AG04449 (cell line): ENCODE data around the gene RNF146.
"Not testable (repeated sequence)": the region's sequence is repeated elsewhere in the genome, so short reads cannot be mapped to it uniquely, and the experiment has no call there.

Source experiments
- CTCF ChIA-PET: fragments of 350-600 bp; formaldehyde crosslinking; extraction: SDS; loops from one replicate; lab custom pipeline; 2021; ENCODE audit warnings: antibody characterized with exemption; lab: Yijun Ruan, JAX
- POLR2A ChIA-PET: fragments of 400-600, 350-600 bp; formaldehyde crosslinking; extraction: SDS; loops from one replicate; lab custom pipeline; 2020; ENCODE audit warnings: antibody characterized with exemption, inconsistent platforms; lab: Yijun Ruan, JAX
- DNase-seq: peaks from one replicate; pipeline ENCODE4 v3.0.0-alpha.2; 2010; ENCODE audit warnings: low read depth, low spot score
- H3K4me3 ChIP-seq: 2 replicates; pipeline ENCODE4 v1.5.1; 2011; ENCODE audit warnings: low read depth, mild to moderate bottlenecking, control low read depth, low read length
- TF ChIP-seq, protein P1 (sequence below): IDR thresholded peaks from one replicate; pipeline ENCODE4 v1.5.1; 2011; ENCODE audit warnings: mild to moderate bottlenecking, moderate library complexity, low read length, control low read depth, inconsistent platforms; ENCODE audit not compliant: insufficient read depth; ENCODE audit errors: missing control alignments

Gene RNF146

DNA sequence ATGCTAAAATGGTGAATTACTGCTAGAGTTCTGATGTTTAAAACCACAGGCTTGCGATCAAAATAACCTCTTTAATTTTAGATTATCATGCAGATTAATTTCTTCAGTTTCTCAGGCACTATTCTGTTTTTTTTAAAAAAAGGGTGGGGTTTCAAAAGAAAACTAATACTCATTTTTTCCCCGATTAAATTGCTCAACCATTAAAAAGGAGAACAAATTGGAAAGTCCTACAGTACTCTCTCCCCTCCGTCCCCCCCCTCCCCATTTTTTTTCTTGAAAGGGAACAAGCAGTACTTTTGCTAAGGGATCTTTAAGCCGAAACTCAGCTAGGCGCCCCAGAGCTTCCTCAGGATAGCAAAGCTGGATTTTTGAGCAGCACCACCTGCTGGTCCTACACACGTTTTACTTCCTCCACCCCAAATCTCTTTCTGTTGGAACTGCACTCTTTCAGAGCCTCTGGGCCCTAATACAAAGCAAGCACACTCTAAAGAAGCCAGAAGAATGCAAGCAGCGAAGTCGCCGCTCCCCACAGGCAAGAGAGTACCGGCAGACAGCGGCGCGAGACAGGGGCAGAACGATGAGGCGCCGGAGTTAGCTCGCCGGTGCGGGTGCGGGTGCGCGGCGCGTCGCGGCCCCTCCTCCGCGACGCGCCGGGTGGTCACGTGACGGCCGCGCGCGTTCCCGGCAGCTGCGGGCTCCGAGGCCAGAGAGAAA lies at the start of gene RNF146:
RNF146 (plus strand) TSS at position 687 of the 714 bp plus-strand sequence. CDS start 13,475 bp downstream, outside the sequence.
- peak; percentile 21 for DNase-seq
- peak within 1 kb of the TSS; percentile 92 for H3K4me3 ChIP-seq
- POLR2A ChIA-PET: interaction anchor here (0.6 to 1.8 kb wide), 11 partner anchors 19 to 1280 kb away, joined by 3 to 9 read pairs (median 3); partner anchors contain the start of gene TRMT11
- CTCF ChIA-PET: interaction anchor here (0.7 to 3.0 kb wide), 35 partner anchors 9 to 1271 kb away, joined by 3 to 14 read pairs (median 4); no protein-coding TSS in a partner anchor
- TF ChIP-seq, protein P1, sequence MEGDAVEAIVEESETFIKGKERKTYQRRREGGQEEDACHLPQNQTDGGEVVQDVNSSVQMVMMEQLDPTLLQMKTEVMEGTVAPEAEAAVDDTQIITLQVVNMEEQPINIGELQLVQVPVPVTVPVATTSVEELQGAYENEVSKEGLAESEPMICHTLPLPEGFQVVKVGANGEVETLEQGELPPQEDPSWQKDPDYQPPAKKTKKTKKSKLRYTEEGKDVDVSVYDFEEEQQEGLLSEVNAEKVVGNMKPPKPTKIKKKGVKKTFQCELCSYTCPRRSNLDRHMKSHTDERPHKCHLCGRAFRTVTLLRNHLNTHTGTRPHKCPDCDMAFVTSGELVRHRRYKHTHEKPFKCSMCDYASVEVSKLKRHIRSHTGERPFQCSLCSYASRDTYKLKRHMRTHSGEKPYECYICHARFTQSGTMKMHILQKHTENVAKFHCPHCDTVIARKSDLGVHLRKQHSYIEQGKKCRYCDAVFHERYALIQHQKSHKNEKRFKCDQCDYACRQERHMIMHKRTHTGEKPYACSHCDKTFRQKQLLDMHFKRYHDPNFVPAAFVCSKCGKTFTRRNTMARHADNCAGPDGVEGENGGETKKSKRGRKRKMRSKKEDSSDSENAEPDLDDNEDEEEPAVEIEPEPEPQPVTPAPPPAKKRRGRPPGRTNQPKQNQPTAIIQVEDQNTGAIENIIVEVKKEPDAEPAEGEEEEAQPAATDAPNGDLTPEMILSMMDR: peak; percentile 75

GRCh38 chr6:127219869-127220268 lies 46.8 kb upstream of the RNF146 start:
- ChIA-PET CTCF (no interaction called here), POLR2A (no interaction called here)
- H3K4me3 ChIP-seq: no peak overlapping the region
- no peak for DNase-seq
- TF ChIP-seq, protein P1: no peak

DNA sequence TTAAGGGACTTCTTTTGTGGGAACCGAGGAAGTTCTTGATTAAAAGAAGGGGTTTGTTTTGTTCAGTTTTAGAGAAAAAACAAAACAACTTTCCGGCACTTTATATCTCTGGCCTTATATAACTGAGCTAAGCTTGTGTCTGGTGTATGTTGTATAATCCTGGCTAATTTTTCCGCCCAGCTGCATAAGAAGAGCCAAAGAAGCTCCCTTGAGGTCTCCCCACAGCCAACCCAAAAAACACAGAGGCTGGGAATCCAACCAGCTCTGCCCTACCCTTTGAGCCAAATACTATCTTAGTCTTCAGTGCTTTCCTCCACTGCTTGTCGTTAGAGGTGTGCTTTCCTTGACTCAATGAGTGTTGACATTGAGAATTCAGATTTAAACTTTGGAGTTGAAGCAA lies 45.5 kb upstream of the RNF146 start:
- TF ChIP-seq, protein P1: no peak
- DNase-seq: no peak
- no peak overlapping the region for H3K4me3 ChIP-seq
- ChIA-PET CTCF (interaction anchor here (0.7 to 1.5 kb wide), 2 partner anchors 13 to 45 kb away, joined by 3 read pairs; partner anchors contain the start of gene RNF146), POLR2A (no interaction called here)

GRCh38 chr6:127222418-127222817 lies 44.2 kb upstream of the RNF146 start:
- CTCF ChIA-PET: no interaction called here

DNA sequence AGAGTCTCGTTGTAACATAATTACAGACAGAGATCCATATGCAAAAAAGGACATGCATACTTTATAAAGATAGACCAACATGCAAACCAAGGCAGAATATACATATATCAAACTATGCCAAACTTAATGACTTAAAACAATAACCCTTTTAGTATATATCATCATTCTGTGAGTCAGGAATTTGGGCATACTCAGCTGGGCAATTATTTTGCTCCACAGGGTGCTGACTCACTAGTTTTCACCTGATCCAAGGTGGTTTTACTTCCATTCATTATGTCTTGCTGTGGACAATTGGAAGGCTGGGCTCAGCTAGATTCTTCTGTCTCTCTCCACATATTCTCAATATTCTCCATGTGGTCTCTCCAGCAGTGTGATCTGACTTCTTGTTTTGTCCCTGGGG lies 41.2 kb upstream of the RNF146 start:
- DNase-seq: no peak
- TF ChIP-seq, protein P1: no peak
- POLR2A ChIA-PET: no interaction called here
- CTCF ChIA-PET: no interaction called here
- no peak overlapping the region for H3K4me3 ChIP-seq

More at GRCh38 chr6:127222418-127222817, 44.2 kb upstream of the RNF146 start:
- H3K4me3 ChIP-seq: no peak overlapping the region
- no peak for DNase-seq
- POLR2A ChIA-PET: no interaction called here
- TF ChIP-seq, protein P1: no peak

DNA sequence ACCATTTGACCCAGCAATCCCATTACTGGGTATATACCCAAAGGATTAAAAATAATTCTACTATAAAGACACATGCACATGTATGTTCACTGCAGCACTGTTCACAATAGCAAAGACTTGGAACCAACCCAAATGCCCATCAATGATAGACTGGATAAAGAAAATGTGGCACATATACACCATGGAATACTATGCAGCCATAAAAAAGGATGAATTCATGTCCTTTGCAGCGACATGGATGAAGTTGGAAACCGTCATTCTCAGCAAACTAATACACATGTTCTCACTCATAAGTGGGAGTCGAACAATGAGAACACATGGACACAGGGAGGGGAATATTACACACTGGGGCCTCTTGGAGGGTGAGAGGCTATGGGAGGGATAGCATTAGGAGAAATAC lies 32.8 kb upstream of the RNF146 start:
- POLR2A ChIA-PET: not testable (repeated sequence)

More for the DNA sequence above, 32.8 kb upstream of the RNF146 start:
- CTCF ChIA-PET, H3K4me3 ChIP-seq, DNase-seq: not testable (repeated sequence)
